Tibial nerve (tissue), 4 donors: Measurements from ENCODE around the gene ATP2C1. TPM values are rescaled to one million over a fixed set of nuclear protein-coding genes. Genes with fewer than 3 reads are reported as not detected.
A peak's percentile ranks its signal among the peaks of the same experiment; 100 is the strongest.

Source experiments
- DNase-seq, 2 donors: peaks; one replicate each; pipeline ENCODE4 v3.0.0-alpha.2; 2019; ENCODE audit warnings: low spot score in 2 of 2
- H3K27ac ChIP-seq, 4 donors: fragments of 200-600 bp; sonication (generic) in 3 of 4; one replicate each; pipeline ENCODE4 v1.5.1; 2017 to 2019; ENCODE audit warnings: mild to moderate bottlenecking in 1 of 4
- H3K27me3 ChIP-seq, 2 donors: fragments of 200-600 bp; sonication (generic) in 1 of 2; one replicate each; pipeline versions ENCODE4 v1.5.1 to v1.6.0; 2017 to 2019
- H3K36me3 ChIP-seq, 3 donors: fragments of 200-600 bp; sonication (generic); one replicate each; pipeline ENCODE4 v1.5.1; 2018 to 2019
- H3K4me1 ChIP-seq, 4 donors: fragments of 200-600 bp; sonication (generic) in 3 of 4; one replicate each; pipeline ENCODE4 v1.5.1; 2017 to 2019
- H3K4me3 ChIP-seq, 4 donors: fragments of 200-600 bp; sonication (generic) in 3 of 4; one replicate each; pipeline ENCODE4 v1.5.1; 2017 to 2019; ENCODE audit warnings: mild to moderate bottlenecking in 1 of 4, moderate library complexity in 1 of 4
- H3K9me3 ChIP-seq, 4 donors: fragments of 200-600 bp; sonication (generic) in 3 of 4; one replicate each; pipeline ENCODE4 v1.5.1; 2017 to 2019
- CTCF ChIP-seq, 5 experiments: fragments of 200-600 bp in 3 of 5; fragments of 450-650 bp in 2 of 5; sonication (generic) in 3 of 5; IDR thresholded peaks; one replicate each; pipeline ENCODE4 v1.5.1; 2016 to 2019; ENCODE audit warnings: antibody characterized with exemption in 5 of 5, mild to moderate bottlenecking in 3 of 5, moderate library complexity in 2 of 5
- EP300 ChIP-seq, 2 donors: sonication (generic); formaldehyde crosslinking; IDR thresholded peaks; one replicate each; pipeline ENCODE4 v1.6.1; 2017; ENCODE audit warnings: antibody characterized with exemption in 2 of 2, mild to moderate bottlenecking in 1 of 2
- POLR2A ChIP-seq, 2 donors: fragments of 450-650 bp; IDR thresholded peaks; one replicate each; pipeline ENCODE4 v1.6.1; 2017; ENCODE audit warnings: antibody characterized with exemption in 2 of 2, mild to moderate bottlenecking in 2 of 2, moderate library complexity in 2 of 2
- WGBS, 2 donors: methylation state at CpG; one replicate each; pipeline ENCODE4 v1.1.5; 2018; 5-methylcytosine and 5-hydroxymethylcytosine counted together
- total RNA-seq, 4 donors: library from RNA; depleted of rRNA; stranded (reverse); fragments of >200 nt; gene quantifications; one replicate each; pipeline ENCODE4 v1.1.0, GENCODE V29; 2016

ATP2C1 gene
- total RNA-seq, 4 donors from 2014 or later, result 46.2 to 80.4 (median 59.8) TPM

GRCh38 chr3:130850044-130850797 lies 43.7 kb upstream of the ATP2C1 start:
- Histone ChIP-seq H3K4me3 (peak overlapping the region in 1 of 4 donors; percentile 9), H3K27me3 (no peaks in the 10 kb centered on the region), H3K27ac (peak overlapping the region in 3 of 4 donors; percentile 28 to 57 (median 36)), H3K36me3 (no peaks in the 10 kb centered on the region), H3K9me3 (no peaks in the 10 kb centered on the region), H3K4me1 (peaks cover 0 to 19% (median 4%) of the 10 kb centered on the region in 4 donors)
- WGBS, 2 donors, result 11 to 14% methylated on average over 8 of the region's 8 CpGs
- TF ChIP-seq EP300 (IDR thresholded peaks at IDR 0.05) (peak in 1 of 2 donors; percentile 15), CTCF (IDR thresholded peaks at IDR 0.05) (no peak), POLR2A (IDR thresholded peaks at IDR 0.05) (peak in 1 of 2 donors; percentile 32)
- peak in 1 of 2 donors; percentile 17 for DNase-seq

- Histone ChIP-seq H3K4me1 (peaks cover 0 to 19% (median 4%) of the 10 kb centered on the region in 4 donors), H3K36me3 (no peaks in the 10 kb centered on the region), H3K27ac (peak overlapping the region in 2 of 4 donors; percentile 36 to 57), H3K4me3 (peak overlapping the region in 1 of 4 donors; percentile 9), H3K9me3 (no peaks in the 10 kb centered on the region), H3K27me3 (no peaks in the 10 kb centered on the region)
- TF ChIP-seq CTCF (IDR thresholded peaks at IDR 0.05) (no peak), POLR2A (IDR thresholded peaks at IDR 0.05) (no peak), EP300 (IDR thresholded peaks at IDR 0.05) (no peak)
- no peak for DNase-seq
- WGBS, 2 donors, result 66 to 68% methylated on average over 7 of the region's 7 CpGs
Observed at GRCh38 chr3:130850843-130851242, 43.0 kb upstream of the ATP2C1 start.

GRCh38 chr3:130851277-130851676 lies 42.6 kb upstream of the ATP2C1 start:
- peak overlapping the region in 2 of 4 donors; percentile 36 to 57 for H3K27ac ChIP-seq
- no peaks in the 10 kb centered on the region for H3K9me3 ChIP-seq
- TF ChIP-seq EP300 (IDR thresholded peaks at IDR 0.05), result no peak
- no peak for TF ChIP-seq CTCF (IDR thresholded peaks at IDR 0.05)
- no peak for TF ChIP-seq POLR2A (IDR thresholded peaks at IDR 0.05)
- H3K4me3 ChIP-seq, result no peak overlapping the region
- H3K27me3 ChIP-seq, result no peaks in the 10 kb centered on the region
- no peak for DNase-seq
- peaks cover 0 to 19% (median 4%) of the 10 kb centered on the region in 4 donors for H3K4me1 ChIP-seq
- H3K36me3 ChIP-seq, result no peaks in the 10 kb centered on the region

GRCh38 chr3:130853581-130853980 lies 40.3 kb upstream of the ATP2C1 start:
- H3K27me3 ChIP-seq, result no peaks in the 10 kb centered on the region
- peaks cover 0 to 19% (median 4%) of the 10 kb centered on the region in 4 donors for H3K4me1 ChIP-seq
- 47 to 65% methylated on average over 2 of the region's 2 CpGs for WGBS, 2 donors
- H3K27ac ChIP-seq, result no peak overlapping the region
- no peaks in the 10 kb centered on the region for H3K9me3 ChIP-seq
- no peak for DNase-seq
- H3K4me3 ChIP-seq, result no peak overlapping the region
- TF ChIP-seq EP300 (IDR thresholded peaks at IDR 0.05) (no peak), CTCF (IDR thresholded peaks at IDR 0.05) (no peak), POLR2A (IDR thresholded peaks at IDR 0.05) (no peak)
- H3K36me3 ChIP-seq, result no peaks in the 10 kb centered on the region

- WGBS, 2 donors, result 90 to 95% methylated on average over 5 of the region's 5 CpGs
Observed at GRCh38 chr3:130854208-130854864, 39.5 kb upstream of the ATP2C1 start.

More at GRCh38 chr3:130854208-130854864, 39.5 kb upstream of the ATP2C1 start:
- Histone ChIP-seq H3K36me3 (no peaks in the 10 kb centered on the region), H3K4me3 (no peak overlapping the region), H3K9me3 (no peaks in the 10 kb centered on the region), H3K4me1 (peaks cover 0 to 15% (median 4%) of the 10 kb centered on the region in 4 donors), H3K27me3 (no peaks in the 10 kb centered on the region), H3K27ac (no peak overlapping the region)
- no peak for DNase-seq
- TF ChIP-seq POLR2A (IDR thresholded peaks at IDR 0.05), result no peak
- no peak for TF ChIP-seq EP300 (IDR thresholded peaks at IDR 0.05)
- no peak for TF ChIP-seq CTCF (IDR thresholded peaks at IDR 0.05)
